Measurements from ENCODE around the gene CYFIP2. TPM values are rescaled to one million over a fixed set of nuclear protein-coding genes. Genes with fewer than 3 reads are reported as not detected.

The CYFIP2 gene
- polyA plus RNA-seq, 4 donors: 6.3 to 33.4 (median 10.3) TPM

- H3K9me3 ChIP-seq (ENCODE audit: control insufficient read depth in 2 of 2, insufficient read depth in 1 of 2, low read depth in 1 of 2, low read length in 1 of 2): no peaks in the 10 kb centered on the region
- H3K36me3 ChIP-seq (ENCODE audit: control insufficient read depth in 3 of 3, insufficient read depth in 2 of 3, low read depth in 1 of 3, low read length in 3 of 3): peaks cover 0 to 12% (median 0%) of the 10 kb centered on the region in 3 donors
- H3K27me3 ChIP-seq (ENCODE audit: control insufficient read depth in 3 of 3, insufficient read depth in 3 of 3, low read length in 3 of 3): no peaks in the 10 kb centered on the region
- DNase-seq: peak; percentile 59 to 63
- FAIRE-seq: no peak
- WGBS, 3 donors: 31 to 61% (median 52%) methylated on average over 15 of the region's 15 CpGs
- peaks cover 0 to 8% (median 0%) of the 10 kb centered on the region in 3 donors for H3K4me1 ChIP-seq (ENCODE audit: control insufficient read depth in 3 of 3, insufficient read depth in 2 of 3, low read depth in 1 of 3, low read length in 2 of 3)
- H3K27ac ChIP-seq (ENCODE audit: low read depth in 1 of 3, low read length in 2 of 3): no peak overlapping the region
- H3K4me3 ChIP-seq (ENCODE audit: low read depth in 1 of 3, low read length in 3 of 3): no peak overlapping the region
Observed at GRCh38 chr5:157347301-157348048, 81.6 kb downstream of the CYFIP2 start.

- Histone ChIP-seq H3K4me1 (ENCODE audit: control insufficient read depth in 3 of 3, insufficient read depth in 2 of 3, low read depth in 1 of 3, low read length in 2 of 3) (peaks cover 0 to 8% (median 0%) of the 10 kb centered on the region in 3 donors), H3K27ac (ENCODE audit: low read depth in 1 of 3, low read length in 2 of 3) (no peak overlapping the region), H3K9me3 (ENCODE audit: control insufficient read depth in 2 of 2, insufficient read depth in 1 of 2, low read depth in 1 of 2, low read length in 1 of 2) (no peaks in the 10 kb centered on the region), H3K27me3 (ENCODE audit: control insufficient read depth in 3 of 3, insufficient read depth in 3 of 3, low read length in 3 of 3) (no peaks in the 10 kb centered on the region), H3K36me3 (ENCODE audit: control insufficient read depth in 3 of 3, insufficient read depth in 2 of 3, low read depth in 1 of 3, low read length in 3 of 3) (peaks cover 0 to 9% (median 3%) of the 10 kb centered on the region in 3 donors), H3K4me3 (ENCODE audit: low read depth in 1 of 3, low read length in 3 of 3) (no peak overlapping the region)
- 18 to 81% (median 73%) methylated on average over 2 of the region's 2 CpGs for WGBS, 3 donors
- no peak for FAIRE-seq
- peak in 1 of 2 donors; percentile 50 for DNase-seq
Observed at GRCh38 chr5:157348049-157348400, 82.1 kb downstream of the CYFIP2 start.

- Histone ChIP-seq H3K4me3 (ENCODE audit: low read depth in 1 of 3, low read length in 3 of 3) (no peak overlapping the region), H3K27me3 (ENCODE audit: control insufficient read depth in 3 of 3, insufficient read depth in 3 of 3, low read length in 3 of 3) (no peaks in the 10 kb centered on the region), H3K36me3 (ENCODE audit: control insufficient read depth in 3 of 3, insufficient read depth in 2 of 3, low read depth in 1 of 3, low read length in 3 of 3) (peaks cover 0 to 6% (median 3%) of the 10 kb centered on the region in 3 donors), H3K27ac (ENCODE audit: low read depth in 1 of 3, low read length in 2 of 3) (no peak overlapping the region), H3K4me1 (ENCODE audit: control insufficient read depth in 3 of 3, insufficient read depth in 2 of 3, low read depth in 1 of 3, low read length in 2 of 3) (peaks cover 0 to 8% (median 0%) of the 10 kb centered on the region in 3 donors), H3K9me3 (ENCODE audit: control insufficient read depth in 2 of 2, insufficient read depth in 1 of 2, low read depth in 1 of 2, low read length in 1 of 2) (no peaks in the 10 kb centered on the region)
- no peak for FAIRE-seq
- WGBS, 3 donors: 62 to 85% (median 70%) methylated on average over 7 of the region's 7 CpGs
- no peak for DNase-seq
Observed at GRCh38 chr5:157350939-157351801, 85.2 kb downstream of the CYFIP2 start.

GRCh38 chr5:157351802-157352092 is 85.8 kb downstream of the CYFIP2 start:
- 62 to 88% (median 80%) methylated on average over 1 of the region's 1 CpG for WGBS, 3 donors

GRCh38 chr5:157352756-157353340 is 86.9 kb downstream of the CYFIP2 start:
- Histone ChIP-seq H3K36me3 (ENCODE audit: control insufficient read depth in 3 of 3, insufficient read depth in 2 of 3, low read depth in 1 of 3, low read length in 3 of 3) (peaks cover 0 to 6% (median 3%) of the 10 kb centered on the region in 3 donors), H3K27me3 (ENCODE audit: control insufficient read depth in 3 of 3, insufficient read depth in 3 of 3, low read length in 3 of 3) (no peaks in the 10 kb centered on the region), H3K9me3 (ENCODE audit: control insufficient read depth in 2 of 2, insufficient read depth in 1 of 2, low read depth in 1 of 2, low read length in 1 of 2) (no peaks in the 10 kb centered on the region), H3K4me3 (ENCODE audit: low read depth in 1 of 3, low read length in 3 of 3) (no peak overlapping the region), H3K4me1 (ENCODE audit: control insufficient read depth in 3 of 3, insufficient read depth in 2 of 3, low read depth in 1 of 3, low read length in 2 of 3) (peaks cover 0 to 4% (median 0%) of the 10 kb centered on the region in 3 donors), H3K27ac (ENCODE audit: low read depth in 1 of 3, low read length in 2 of 3) (no peak overlapping the region)
- 89 to 95% (median 91%) methylated on average over 12 of the region's 12 CpGs for WGBS, 3 donors
- no peak for FAIRE-seq
- no peak for DNase-seq

More at GRCh38 chr5:157351802-157352092, 85.8 kb downstream of the CYFIP2 start:
- Histone ChIP-seq H3K27ac (ENCODE audit: low read depth in 1 of 3, low read length in 2 of 3) (no peak overlapping the region), H3K36me3 (ENCODE audit: control insufficient read depth in 3 of 3, insufficient read depth in 2 of 3, low read depth in 1 of 3, low read length in 3 of 3) (peaks cover 0 to 6% (median 3%) of the 10 kb centered on the region in 3 donors), H3K4me3 (ENCODE audit: low read depth in 1 of 3, low read length in 3 of 3) (no peak overlapping the region), H3K9me3 (ENCODE audit: control insufficient read depth in 2 of 2, insufficient read depth in 1 of 2, low read depth in 1 of 2, low read length in 1 of 2) (no peaks in the 10 kb centered on the region), H3K27me3 (ENCODE audit: control insufficient read depth in 3 of 3, insufficient read depth in 3 of 3, low read length in 3 of 3) (no peaks in the 10 kb centered on the region), H3K4me1 (ENCODE audit: control insufficient read depth in 3 of 3, insufficient read depth in 2 of 3, low read depth in 1 of 3, low read length in 2 of 3) (peaks cover 0 to 8% (median 0%) of the 10 kb centered on the region in 3 donors)
- FAIRE-seq (no peak), DNase-seq (no peak)

- no peak overlapping the region for H3K4me3 ChIP-seq (ENCODE audit: low read depth in 1 of 3, low read length in 3 of 3)
- no peaks in the 10 kb centered on the region for H3K9me3 ChIP-seq (ENCODE audit: control insufficient read depth in 2 of 2, insufficient read depth in 1 of 2, low read depth in 1 of 2, low read length in 1 of 2)
- DNase-seq (no peak), FAIRE-seq (no peak)
- no peaks in the 10 kb centered on the region for H3K27me3 ChIP-seq (ENCODE audit: control insufficient read depth in 3 of 3, insufficient read depth in 3 of 3, low read length in 3 of 3)
- H3K4me1 ChIP-seq (ENCODE audit: control insufficient read depth in 3 of 3, insufficient read depth in 2 of 3, low read depth in 1 of 3, low read length in 2 of 3): no peaks in the 10 kb centered on the region
- peaks cover 0 to 10% (median 3%) of the 10 kb centered on the region in 3 donors for H3K36me3 ChIP-seq (ENCODE audit: control insufficient read depth in 3 of 3, insufficient read depth in 2 of 3, low read depth in 1 of 3, low read length in 3 of 3)
- WGBS, 3 donors: 68 to 84% (median 77%) methylated on average over 5 of the region's 5 CpGs
- H3K27ac ChIP-seq (ENCODE audit: low read depth in 1 of 3, low read length in 2 of 3): no peak overlapping the region
Observed at GRCh38 chr5:157354800-157355199, 88.9 kb downstream of the CYFIP2 start.

- no peaks in the 10 kb centered on the region for H3K4me1 ChIP-seq (ENCODE audit: control insufficient read depth in 3 of 3, insufficient read depth in 2 of 3, low read depth in 1 of 3, low read length in 2 of 3)
- no peak overlapping the region for H3K27ac ChIP-seq (ENCODE audit: low read depth in 1 of 3, low read length in 2 of 3)
- H3K36me3 ChIP-seq (ENCODE audit: control insufficient read depth in 3 of 3, insufficient read depth in 2 of 3, low read depth in 1 of 3, low read length in 3 of 3): peaks cover 2 to 21% (median 3%) of the 10 kb centered on the region in 3 donors
- no peaks in the 10 kb centered on the region for H3K27me3 ChIP-seq (ENCODE audit: control insufficient read depth in 3 of 3, insufficient read depth in 3 of 3, low read length in 3 of 3)
- 88 to 91% (median 91%) methylated on average over 3 of the region's 3 CpGs for WGBS, 3 donors
- FAIRE-seq: no peak
- no peak overlapping the region for H3K4me3 ChIP-seq (ENCODE audit: low read depth in 1 of 3, low read length in 3 of 3)
- DNase-seq: no peak
- H3K9me3 ChIP-seq (ENCODE audit: control insufficient read depth in 2 of 2, insufficient read depth in 1 of 2, low read depth in 1 of 2, low read length in 1 of 2): no peaks in the 10 kb centered on the region
Observed at GRCh38 chr5:157356576-157356975, 90.7 kb downstream of the CYFIP2 start.

- no peaks in the 10 kb centered on the region for H3K27me3 ChIP-seq (ENCODE audit: control insufficient read depth in 3 of 3, insufficient read depth in 3 of 3, low read length in 3 of 3)
- 86 to 96% (median 88%) methylated on average over 6 of the region's 6 CpGs for WGBS, 3 donors
- no peaks in the 10 kb centered on the region for H3K4me1 ChIP-seq (ENCODE audit: control insufficient read depth in 3 of 3, insufficient read depth in 2 of 3, low read depth in 1 of 3, low read length in 2 of 3)
- H3K27ac ChIP-seq (ENCODE audit: low read depth in 1 of 3, low read length in 2 of 3): no peak overlapping the region
- no peaks in the 10 kb centered on the region for H3K9me3 ChIP-seq (ENCODE audit: control insufficient read depth in 2 of 2, insufficient read depth in 1 of 2, low read depth in 1 of 2, low read length in 1 of 2)
- no peak for DNase-seq
- no peak overlapping the region for H3K4me3 ChIP-seq (ENCODE audit: low read depth in 1 of 3, low read length in 3 of 3)
- peaks cover 2 to 23% (median 2%) of the 10 kb centered on the region in 3 donors for H3K36me3 ChIP-seq (ENCODE audit: control insufficient read depth in 3 of 3, insufficient read depth in 2 of 3, low read depth in 1 of 3, low read length in 3 of 3)
- FAIRE-seq: no peak
Observed at GRCh38 chr5:157357823-157358222, 91.9 kb downstream of the CYFIP2 start.

Data from small intestine (tissue), 7 donors.